Measurements from ENCODE around the gene PISD. TPM values are rescaled to one million over a fixed set of nuclear protein-coding genes. Genes with fewer than 3 reads are reported as not detected.

PISD gene
- total RNA-seq, 1 experiment from 2014 or later = 46.4 TPM

DNA sequence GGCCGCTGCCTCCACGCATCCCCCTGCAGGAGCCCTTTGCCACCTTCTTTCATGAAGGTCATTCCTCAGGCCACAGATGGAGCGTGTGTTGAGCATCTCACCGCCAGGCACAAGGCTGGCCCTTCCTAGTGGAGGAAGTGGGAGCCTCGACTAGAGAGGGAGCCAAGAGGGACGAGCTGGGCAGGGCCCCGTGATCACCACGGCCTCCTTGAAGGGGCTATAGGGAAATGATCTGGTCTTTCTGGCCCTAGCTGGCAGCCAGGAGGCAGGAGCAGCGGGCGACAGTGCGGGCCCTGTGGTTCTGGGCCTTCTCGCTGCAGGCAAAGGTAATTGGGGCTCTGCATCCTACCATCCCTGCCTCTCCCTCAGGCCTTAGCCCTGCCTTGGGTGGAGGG lies 49.1 kb downstream of the PISD start:
- no peaks in the 10 kb centered on the region for H3K9me2 ChIP-seq (ENCODE audit: insufficient read depth)
- H3K36me3 ChIP-seq (ENCODE audit: low read depth) = no peaks in the 10 kb centered on the region
- H3K4me1 ChIP-seq (replicated peaks; ENCODE audit: insufficient read depth) = no peaks in the 10 kb centered on the region
- H2AFZ ChIP-seq = no peak overlapping the region
- CTCF ChIA-PET = no interaction called here
- no peak for TF ChIP-seq EZH2 (IDR thresholded peaks at IDR 0.05; ENCODE audit: low read depth)
- TF ChIP-seq, protein P1, sequence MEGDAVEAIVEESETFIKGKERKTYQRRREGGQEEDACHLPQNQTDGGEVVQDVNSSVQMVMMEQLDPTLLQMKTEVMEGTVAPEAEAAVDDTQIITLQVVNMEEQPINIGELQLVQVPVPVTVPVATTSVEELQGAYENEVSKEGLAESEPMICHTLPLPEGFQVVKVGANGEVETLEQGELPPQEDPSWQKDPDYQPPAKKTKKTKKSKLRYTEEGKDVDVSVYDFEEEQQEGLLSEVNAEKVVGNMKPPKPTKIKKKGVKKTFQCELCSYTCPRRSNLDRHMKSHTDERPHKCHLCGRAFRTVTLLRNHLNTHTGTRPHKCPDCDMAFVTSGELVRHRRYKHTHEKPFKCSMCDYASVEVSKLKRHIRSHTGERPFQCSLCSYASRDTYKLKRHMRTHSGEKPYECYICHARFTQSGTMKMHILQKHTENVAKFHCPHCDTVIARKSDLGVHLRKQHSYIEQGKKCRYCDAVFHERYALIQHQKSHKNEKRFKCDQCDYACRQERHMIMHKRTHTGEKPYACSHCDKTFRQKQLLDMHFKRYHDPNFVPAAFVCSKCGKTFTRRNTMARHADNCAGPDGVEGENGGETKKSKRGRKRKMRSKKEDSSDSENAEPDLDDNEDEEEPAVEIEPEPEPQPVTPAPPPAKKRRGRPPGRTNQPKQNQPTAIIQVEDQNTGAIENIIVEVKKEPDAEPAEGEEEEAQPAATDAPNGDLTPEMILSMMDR (conservative IDR thresholded peaks at IDR 0.05) = no peak
- H3K4me3 ChIP-seq = no peak overlapping the region
- no peaks in the 10 kb centered on the region for H3K79me2 ChIP-seq (ENCODE audit: low read depth)
- intact Hi-C loops (cut with micrococcal nuclease; ENCODE audit: unreplicated experiment) = no loop called here
- peaks cover 10% of the 10 kb centered on the region; the same call in 1 of the 2 replicates for H4K20me1 ChIP-seq (ENCODE audit: insufficient read depth)
- no peaks in the 10 kb centered on the region for H3K27me3 ChIP-seq (ENCODE audit: insufficient read depth, low read depth)
- POLR2A ChIA-PET (ENCODE audit: unreplicated experiment) = no interaction called here
- no peaks in the 10 kb centered on the region for H3K9me3 ChIP-seq (ENCODE audit: insufficient read depth, low read depth)
- H3F3A ChIP-seq (ENCODE audit: insufficient read depth, low read depth) = peaks cover 15% of the 10 kb centered on the region; the same call in 1 of the 2 replicates
- no peak for DNase-seq
- no TSS peak for BruUV-seq (replicated peaks)
- no peak overlapping the region for H3K4me2 ChIP-seq
- no peak overlapping the region for H3K27ac ChIP-seq

DNA sequence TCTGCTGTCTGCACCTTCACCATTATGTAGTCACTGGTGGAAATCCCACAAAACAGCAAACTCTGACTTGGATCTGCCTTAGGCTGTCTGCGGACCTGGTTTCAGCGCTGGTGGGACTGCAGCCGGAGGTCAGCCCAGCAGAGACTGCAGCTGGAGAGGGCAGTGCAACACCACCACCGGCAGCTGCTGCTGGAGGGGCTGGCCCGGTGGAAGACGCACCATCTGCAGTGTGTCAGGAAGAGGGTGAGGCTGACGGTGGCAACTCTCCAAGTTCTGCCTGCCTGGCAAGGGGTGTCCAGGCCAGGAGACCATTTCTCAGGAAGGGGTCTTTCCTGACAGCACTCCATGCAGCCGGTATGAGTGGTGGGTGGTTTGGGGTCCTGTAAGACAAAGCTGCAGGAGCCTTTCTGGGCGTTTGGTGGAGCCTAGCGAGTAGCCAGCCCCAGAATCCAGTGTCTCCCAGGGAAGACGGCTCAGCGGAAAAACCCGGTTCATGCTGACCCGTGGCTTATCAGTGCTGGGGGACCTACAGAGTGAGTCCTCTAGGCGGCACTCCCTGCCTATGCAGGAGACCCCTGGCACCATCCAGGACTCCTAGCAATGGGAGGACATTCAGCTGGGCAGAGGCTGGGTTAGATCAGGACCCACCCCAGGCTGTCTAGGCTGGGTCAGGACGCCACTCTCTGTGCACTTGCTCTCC lies 50.8 kb downstream of the PISD start:
- no peak overlapping the region for H3K4me3 ChIP-seq
- POLR2A ChIA-PET (ENCODE audit: unreplicated experiment) = no interaction called here
- TF ChIP-seq, protein P1 (conservative IDR thresholded peaks at IDR 0.05) = no peak
- TF ChIP-seq EZH2 (IDR thresholded peaks at IDR 0.05; ENCODE audit: low read depth) = no peak
- no peaks in the 10 kb centered on the region for H4K20me1 ChIP-seq (ENCODE audit: insufficient read depth)
- H3F3A ChIP-seq (ENCODE audit: insufficient read depth, low read depth) = peaks cover 11% of the 10 kb centered on the region; the same call in 1 of the 2 replicates
- no peak overlapping the region for H3K4me2 ChIP-seq
- DNase-seq = no peak
- H3K79me2 ChIP-seq (ENCODE audit: low read depth) = no peaks in the 10 kb centered on the region
- no peaks in the 10 kb centered on the region for H3K9me3 ChIP-seq (ENCODE audit: insufficient read depth, low read depth)
- no peak overlapping the region for H3K27ac ChIP-seq
- no peak overlapping the region for H2AFZ ChIP-seq
- H3K36me3 ChIP-seq (ENCODE audit: low read depth) = no peaks in the 10 kb centered on the region
- H3K9me2 ChIP-seq (ENCODE audit: insufficient read depth) = no peaks in the 10 kb centered on the region
- H3K27me3 ChIP-seq (ENCODE audit: insufficient read depth, low read depth) = no peaks in the 10 kb centered on the region
- intact Hi-C loops (cut with micrococcal nuclease; ENCODE audit: unreplicated experiment) = no loop called here
- CTCF ChIA-PET = no interaction called here
- H3K4me1 ChIP-seq (replicated peaks; ENCODE audit: insufficient read depth) = no peaks in the 10 kb centered on the region
- BruUV-seq (replicated peaks) = no TSS peak

DNA sequence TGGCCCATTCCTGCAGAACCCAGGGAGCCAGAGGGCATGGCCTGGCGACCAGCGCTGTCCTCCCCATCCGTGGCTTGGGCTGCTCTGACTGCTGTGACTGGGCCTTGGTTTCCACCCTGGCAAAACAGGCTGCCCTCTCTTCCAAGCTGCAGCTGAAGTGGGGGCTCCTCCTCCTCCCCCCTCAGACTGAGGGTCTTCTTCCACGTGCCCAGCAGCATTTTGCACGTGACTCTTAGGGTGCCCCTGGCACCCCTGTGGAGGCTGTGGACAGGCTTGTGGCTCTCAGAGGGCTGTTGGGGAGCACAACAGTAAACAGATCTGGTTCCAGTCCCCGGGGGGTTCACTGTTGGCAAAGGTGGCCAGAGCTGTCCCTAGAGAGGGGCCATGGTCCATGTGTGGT lies 51.4 kb downstream of the PISD start:
- no peak for DNase-seq
- intact Hi-C loops (cut with micrococcal nuclease; ENCODE audit: unreplicated experiment) = no loop called here
- Histone ChIP-seq H3K9me2 (ENCODE audit: insufficient read depth) (no peaks in the 10 kb centered on the region), H4K20me1 (ENCODE audit: insufficient read depth) (no peaks in the 10 kb centered on the region), H3K9me3 (ENCODE audit: insufficient read depth, low read depth) (no peaks in the 10 kb centered on the region), H2AFZ (no peak overlapping the region), H3F3A (ENCODE audit: insufficient read depth, low read depth) (peaks cover 9% of the 10 kb centered on the region; the same call in 1 of the 2 replicates), H3K27me3 (ENCODE audit: insufficient read depth, low read depth) (no peaks in the 10 kb centered on the region), H3K79me2 (ENCODE audit: low read depth) (no peaks in the 10 kb centered on the region), H3K27ac (no peak overlapping the region), H3K36me3 (ENCODE audit: low read depth) (no peaks in the 10 kb centered on the region), H3K4me1 (replicated peaks; ENCODE audit: insufficient read depth) (no peaks in the 10 kb centered on the region), H3K4me2 (no peak overlapping the region), H3K4me3 (no peak overlapping the region)
- POLR2A ChIA-PET (ENCODE audit: unreplicated experiment) = no interaction called here
- CTCF ChIA-PET = no interaction called here
- no peak for TF ChIP-seq EZH2 (IDR thresholded peaks at IDR 0.05; ENCODE audit: low read depth)
- TF ChIP-seq, protein P1 (conservative IDR thresholded peaks at IDR 0.05) = no peak
- no TSS peak for BruUV-seq (replicated peaks)

Data from PC-9 (cell line).